Astrocyte of the cerebellum (primary cell): Measurements from ENCODE around the gene HIVEP3.

ENCODE experiments used
- DNase-seq: peaks from one replicate; pipeline ENCODE4 v3.0.0-alpha.2; 2011; ENCODE audit warnings: low read depth
- H3K4me3 ChIP-seq: 2 replicates; pipeline ENCODE4 v1.5.1; 2011; ENCODE audit warnings: mild to moderate bottlenecking, low read depth, low read length, moderate library complexity
- CTCF ChIP-seq: IDR thresholded peaks from 2 replicates; pipeline ENCODE4 v1.5.1; 2012; ENCODE audit warnings: low read length, low read depth, moderate library complexity, mild to moderate bottlenecking; ENCODE audit errors: missing control alignments
- in situ Hi-C: cut with HindIII; loops from 2 replicates; pipeline ENCODE4 v1.10.0; 2017; ENCODE audit warnings: low sequenced_read_pairs

Gene HIVEP3

GRCh38 chr1:41890825-41891198 is 27.9 kb downstream of the HIVEP3 start:
- DNase-seq: no peak
- no peak overlapping the region for H3K4me3 ChIP-seq
- no peak for TF ChIP-seq CTCF
- in situ Hi-C loops: no loop called here

- no peak for TF ChIP-seq CTCF
- in situ Hi-C loops: no loop called here
- DNase-seq: no peak
- H3K4me3 ChIP-seq: no peak overlapping the region
Observed at GRCh38 chr1:41889506-41890414, 29.0 kb downstream of the HIVEP3 start.

- in situ Hi-C loops: no loop called here
- no peak for DNase-seq
- no peak overlapping the region for H3K4me3 ChIP-seq
- TF ChIP-seq CTCF: no peak
Observed at GRCh38 chr1:41888756-41889155, 30.0 kb downstream of the HIVEP3 start.

GRCh38 chr1:41887365-41887764 is 31.4 kb downstream of the HIVEP3 start:
- in situ Hi-C loops: no loop called here
- no peak for DNase-seq
- no peak for TF ChIP-seq CTCF
- no peak overlapping the region for H3K4me3 ChIP-seq

GRCh38 chr1:41884256-41885230 is 34.2 kb downstream of the HIVEP3 start:
- H3K4me3 ChIP-seq: no peak overlapping the region
- no peak for TF ChIP-seq CTCF
- in situ Hi-C loops: no loop called here
- DNase-seq: no peak

GRCh38 chr1:41883507-41883906 is 35.2 kb downstream of the HIVEP3 start:
- in situ Hi-C loops: no loop called here
- H3K4me3 ChIP-seq: no peak overlapping the region
- TF ChIP-seq CTCF: no peak
- DNase-seq: no peak
